Activated gamma-delta T cell (primary cell): Measurements from ENCODE around the gene OR2V2.

Experiments
- DNase-seq: peaks from one replicate; lab custom pipeline; 2025; lab: John Stamatoyannopoulos, UW

Gene OR2V2

DNA sequence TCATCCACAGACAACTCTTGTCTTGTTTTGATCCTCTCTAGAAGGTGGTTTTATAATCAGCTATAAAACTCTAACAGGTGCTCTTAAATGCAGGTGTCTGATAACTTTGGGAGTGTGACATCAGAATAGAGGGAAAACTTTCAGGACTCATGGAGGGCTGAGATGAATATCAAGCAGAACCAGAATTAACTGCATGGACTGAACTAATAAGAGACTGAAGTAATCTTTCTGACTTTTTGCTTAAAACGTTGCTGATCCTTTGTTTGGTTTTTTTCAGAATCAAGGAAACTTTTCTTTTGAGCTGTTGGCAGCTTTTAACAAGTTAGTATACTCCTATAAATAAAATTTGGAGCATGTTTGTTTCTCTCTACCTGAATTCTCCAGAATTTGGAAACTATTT lies 2.3 kb upstream of the OR2V2 start:
- DNase-seq, result no peak

DNA sequence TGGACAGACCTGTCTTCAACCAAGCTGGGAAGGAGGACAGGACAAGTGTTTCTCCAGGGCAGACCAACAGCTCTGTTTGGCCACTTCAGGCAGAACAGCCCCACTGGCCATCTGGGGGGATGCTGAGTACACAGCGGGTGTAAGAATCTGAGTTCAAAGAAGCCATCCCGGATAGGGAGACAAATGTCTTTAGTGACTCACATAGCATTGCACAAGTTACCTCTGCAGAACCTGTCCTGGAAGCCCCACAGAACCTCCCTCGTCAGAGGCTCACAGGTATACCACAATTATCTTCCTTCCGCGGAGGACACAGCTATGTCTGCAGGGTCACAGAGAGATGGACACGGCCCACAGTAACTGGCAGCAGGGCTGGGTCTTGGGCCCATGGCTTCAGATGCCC lies 2.0 kb downstream of the OR2V2 start:
- DNase-seq, result no peak

DNA sequence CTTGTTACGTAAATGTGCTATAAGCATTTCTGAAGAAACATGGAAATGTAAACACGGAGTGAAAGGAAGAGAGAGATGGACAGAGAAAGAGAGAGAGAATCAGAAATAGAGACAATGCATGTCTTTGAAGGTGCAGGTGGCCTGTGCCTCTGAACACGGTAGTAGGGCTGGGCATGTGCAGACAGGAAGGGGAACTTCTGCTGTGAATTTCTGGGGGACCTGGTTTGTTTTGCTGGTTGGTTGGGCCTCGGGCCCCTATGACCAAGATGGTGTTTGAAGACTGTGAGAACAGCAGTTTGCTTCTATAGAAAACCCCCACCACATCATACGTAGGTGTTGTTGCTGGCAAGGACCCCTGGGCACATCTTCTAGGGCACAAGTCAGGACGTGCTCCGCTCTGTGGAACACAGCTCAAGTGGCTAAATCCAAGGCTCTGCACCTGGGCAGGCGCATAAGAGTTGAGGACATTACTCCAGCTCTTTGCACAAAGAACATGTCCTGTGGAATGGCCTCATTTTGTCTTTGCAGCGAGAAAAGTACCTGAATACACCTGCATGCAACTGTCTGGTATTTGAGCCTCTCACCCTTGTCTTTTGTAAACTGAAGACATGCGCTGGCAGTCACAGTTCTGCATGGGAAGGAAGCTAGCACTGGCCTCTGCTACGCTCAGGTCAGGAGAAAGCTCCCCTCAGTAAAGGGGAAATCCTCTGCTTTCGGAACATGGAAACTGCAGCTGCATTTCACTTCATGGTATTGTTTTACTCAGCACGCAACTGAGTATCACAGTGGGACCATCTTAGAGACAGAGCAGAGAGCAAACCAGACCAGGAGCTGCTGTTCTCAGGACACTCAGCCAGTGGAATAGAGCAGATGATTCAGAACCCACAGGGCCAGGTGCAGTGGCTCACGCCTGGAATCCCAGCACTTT lies 2.7 kb downstream of the OR2V2 start:
- no peak for DNase-seq

DNA sequence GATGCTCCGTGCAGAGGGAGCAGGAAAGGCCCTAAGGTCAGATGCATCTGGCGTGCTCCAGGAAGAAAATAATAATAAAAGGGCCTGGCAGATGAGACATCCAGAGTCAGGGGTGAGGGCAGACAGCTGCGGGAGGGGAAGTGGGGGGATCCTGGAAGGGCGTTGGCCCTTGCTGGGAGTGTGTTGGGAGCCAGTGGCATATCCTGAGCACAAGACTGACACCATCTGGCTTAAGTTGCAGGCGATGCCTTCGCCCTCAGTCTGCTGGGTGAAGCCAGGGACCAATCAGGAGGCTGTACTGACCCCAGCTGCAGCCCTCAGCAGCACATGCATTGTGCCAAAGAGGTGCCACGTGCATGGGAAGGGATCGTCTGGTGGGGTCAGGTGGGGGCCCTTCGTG lies 3.8 kb downstream of the OR2V2 start:
- DNase-seq, result no peak

DNA sequence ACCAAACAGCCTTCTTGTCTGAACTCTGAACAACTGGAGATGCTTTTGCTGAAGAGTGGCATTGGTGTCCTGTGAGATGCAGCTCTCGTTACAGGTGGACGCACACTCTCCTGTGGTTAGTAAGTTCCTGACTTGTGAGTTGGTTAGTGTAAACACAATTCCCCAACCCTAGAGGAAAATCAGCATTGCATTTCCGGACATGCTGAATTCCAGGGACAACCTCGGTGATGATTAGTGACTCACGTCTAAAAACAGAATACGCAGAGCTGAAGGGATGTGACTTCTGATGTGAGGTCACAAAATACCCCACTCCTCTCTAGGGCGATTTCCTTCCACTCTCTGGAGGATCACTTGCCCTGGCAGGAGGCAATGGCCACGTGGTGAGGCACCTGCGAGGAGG lies 5.0 kb downstream of the OR2V2 start:
- DNase-seq, result no peak

DNA sequence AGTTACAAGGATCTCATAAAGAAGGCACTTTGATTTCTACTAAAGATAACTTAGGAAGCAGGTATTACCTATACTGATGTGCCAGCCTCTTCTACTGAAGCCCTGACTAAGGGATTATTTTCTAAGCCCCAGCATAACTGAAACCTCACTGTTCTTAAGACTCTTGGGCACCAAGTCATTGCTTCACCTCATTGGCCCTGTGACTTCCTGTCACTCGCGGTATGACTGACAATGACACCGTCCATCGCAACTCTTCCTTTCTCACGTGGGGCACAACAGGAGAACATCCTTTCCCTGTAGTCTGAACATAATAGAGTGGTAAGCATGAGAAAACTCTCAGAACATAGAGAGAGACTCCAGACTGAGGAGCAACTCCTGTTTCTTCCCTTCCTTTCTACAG lies 6.4 kb downstream of the OR2V2 start:
- no peak for DNase-seq

DNA sequence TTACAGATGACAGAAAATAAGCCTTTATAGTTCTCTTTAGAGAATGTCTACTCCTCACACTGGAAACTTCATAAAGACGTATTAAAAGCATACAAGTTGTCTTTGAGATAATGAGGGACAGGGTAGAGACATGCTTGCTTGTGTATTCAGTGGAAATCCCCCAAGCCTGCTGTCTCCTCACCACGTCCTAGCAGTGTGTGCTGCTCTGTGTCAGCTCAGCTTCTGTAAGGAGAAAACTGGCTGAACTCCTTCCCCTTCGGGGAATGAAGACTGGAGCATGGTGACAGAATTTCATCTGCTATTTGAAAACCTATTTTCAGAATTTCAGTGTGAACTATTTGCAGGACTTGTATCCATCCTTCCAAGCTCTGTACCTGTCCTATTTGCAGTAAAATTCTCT lies 9.4 kb downstream of the OR2V2 start:
- no peak for DNase-seq

DNA sequence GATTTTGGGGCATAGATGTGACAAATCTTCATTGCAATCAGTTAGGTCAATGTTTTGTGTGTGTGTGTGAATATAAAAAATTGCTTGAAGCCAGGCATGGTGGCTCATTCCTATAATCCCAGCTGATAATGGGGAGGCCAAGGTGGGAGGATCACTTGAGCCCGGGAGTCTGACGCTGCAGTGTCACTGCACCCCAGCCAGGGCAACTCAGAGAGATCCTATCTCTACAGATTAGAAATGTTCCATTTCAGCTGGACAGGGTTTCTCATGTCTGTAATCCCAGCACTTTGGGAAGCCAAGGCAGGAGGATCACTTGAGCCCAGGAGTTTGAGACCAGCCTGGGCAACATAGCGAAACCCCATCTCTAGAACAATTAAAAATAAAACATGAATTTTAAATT lies 11.5 kb downstream of the OR2V2 start:
- DNase-seq, result no peak

DNA sequence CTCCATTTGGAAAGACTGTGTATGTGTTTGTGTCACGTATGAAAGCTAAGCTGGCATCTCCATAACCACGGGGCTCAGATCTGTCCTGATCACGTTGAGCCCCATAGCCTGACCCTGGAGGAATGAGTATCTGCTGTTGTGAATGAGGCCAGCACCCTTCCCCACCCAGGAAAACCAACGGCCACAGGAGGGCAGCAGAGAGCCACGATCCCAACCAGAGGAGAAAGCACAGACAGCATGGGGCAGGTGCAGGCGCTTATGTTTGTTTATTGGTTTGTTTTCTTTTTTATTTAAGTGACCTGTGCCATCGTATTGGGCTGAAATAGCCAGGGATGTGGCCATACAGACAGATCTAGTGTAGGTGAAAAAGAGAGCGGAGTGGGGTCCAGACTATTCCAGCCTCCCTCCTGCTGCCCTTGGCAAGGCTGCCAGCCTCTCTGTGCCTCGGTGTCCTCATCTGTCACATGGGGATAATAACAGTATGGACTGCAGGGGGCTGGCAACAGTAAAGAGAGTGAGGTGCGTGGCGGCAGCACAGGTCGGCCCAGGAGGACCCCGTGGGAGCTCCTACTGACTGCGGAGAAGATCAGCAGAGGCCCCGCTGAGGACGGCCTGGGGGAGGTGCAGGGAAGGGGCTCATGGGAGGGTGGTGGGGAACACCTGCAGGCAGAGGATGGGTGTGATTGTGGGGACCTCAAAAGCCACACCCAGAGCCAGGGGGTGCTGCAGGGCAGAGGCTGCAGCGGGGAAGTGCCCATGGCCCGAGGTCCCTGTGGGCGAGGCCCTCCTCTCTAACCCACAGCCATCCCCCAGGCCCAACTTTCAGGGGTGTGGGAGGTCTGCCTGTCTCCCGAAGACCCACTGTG lies 12.1 kb downstream of the OR2V2 start:
- DNase-seq, result peak; percentile 26

DNA sequence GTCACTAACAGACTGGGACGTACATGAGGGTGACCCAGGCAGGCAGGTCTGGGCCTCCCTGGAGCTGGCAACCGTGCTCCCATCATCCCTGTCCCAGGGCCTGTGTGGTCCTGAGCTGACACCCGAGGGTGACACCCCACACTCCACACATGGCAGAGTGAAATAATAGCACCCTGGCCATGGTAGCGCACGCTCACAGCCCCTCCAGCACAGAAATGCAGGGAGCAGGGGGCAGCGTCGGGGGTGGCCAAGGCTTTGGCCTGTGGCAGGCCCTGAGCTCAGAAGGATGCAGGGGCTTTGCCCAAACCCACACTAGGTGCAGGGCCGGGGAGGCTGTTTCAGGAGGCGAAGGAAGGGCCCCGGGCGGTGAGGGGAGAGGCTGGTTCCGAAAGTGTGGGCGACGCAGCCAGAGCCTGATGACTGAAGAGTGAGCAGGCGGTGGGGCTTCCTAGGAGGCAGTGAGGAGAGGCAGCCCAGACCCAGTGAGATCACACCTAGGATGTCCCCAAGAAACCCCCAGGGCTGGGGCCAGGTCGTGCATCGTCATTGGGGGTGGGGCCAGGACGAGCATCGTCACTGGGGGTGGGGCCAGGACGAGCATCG lies 12.9 kb downstream of the OR2V2 start:
- peak; percentile 53 for DNase-seq

DNA sequence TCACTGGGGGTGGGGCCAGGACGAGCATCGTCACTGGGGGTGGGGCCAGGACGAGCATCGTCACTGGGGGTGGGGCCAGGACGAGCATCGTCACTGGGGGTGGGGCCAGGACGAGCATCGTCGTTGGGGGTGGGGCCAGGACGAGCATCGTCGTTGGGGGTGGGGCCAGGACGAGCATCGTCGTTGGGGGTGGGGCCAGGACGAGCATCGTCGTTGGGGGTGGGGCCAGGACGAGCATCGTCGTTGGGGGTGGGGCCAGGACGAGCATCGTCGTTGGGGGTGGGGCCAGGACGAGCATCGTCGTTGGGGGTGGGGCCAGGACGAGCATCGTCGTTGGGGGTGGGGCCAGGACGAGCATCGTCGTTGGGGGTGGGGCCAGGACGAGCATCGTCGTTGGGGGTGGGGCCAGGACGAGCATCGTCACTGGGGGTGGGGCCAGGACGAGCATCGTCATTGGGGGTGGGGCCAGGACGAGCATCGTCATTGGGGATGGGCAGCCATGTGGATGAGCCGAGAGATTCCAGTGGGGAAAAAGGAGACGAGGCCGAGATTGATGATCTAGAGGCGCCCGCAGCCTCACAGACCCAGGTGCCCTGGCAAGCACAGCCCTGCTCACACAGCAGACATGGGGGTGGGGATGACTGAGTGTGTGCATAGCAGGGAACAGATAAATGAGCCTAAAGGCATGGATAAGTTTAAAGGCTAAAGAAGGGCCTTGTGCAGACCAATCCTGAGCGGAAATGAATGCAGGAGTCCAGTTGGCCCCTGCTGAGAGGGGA lies 13.6 kb downstream of the OR2V2 start:
- DNase-seq, result peak; percentile 32

DNA sequence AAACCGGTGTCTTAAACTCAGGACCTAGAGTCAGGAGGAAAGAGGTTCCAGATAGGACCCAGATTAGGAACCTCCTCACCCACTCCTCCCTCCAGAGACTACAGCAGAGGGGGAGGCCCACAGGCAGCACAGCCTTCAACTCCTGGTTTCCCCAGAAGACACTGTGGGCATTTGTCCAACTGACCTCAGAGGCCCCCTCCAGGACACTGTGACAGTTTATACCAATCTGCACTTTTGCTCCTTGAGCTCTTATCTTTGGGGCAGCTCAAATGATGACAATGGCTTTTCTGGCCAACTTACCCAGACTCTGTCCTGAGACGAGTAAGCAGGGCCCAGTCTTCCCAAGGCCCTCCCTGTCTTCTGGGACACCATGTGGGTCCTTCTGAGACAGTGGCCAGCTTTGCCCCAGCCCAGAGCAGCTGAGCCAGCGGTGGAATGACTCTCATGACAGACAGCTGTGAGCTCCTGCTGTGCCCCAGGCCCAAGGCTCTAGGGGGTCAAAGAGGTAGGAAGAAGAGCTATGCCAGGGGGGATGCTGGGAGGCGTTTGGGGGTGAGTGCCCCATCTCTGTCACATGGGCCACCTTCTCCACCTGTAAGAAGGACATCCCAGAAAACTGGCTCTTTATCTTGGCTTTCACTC lies 14.3 kb downstream of the OR2V2 start:
- no peak for DNase-seq

DNA sequence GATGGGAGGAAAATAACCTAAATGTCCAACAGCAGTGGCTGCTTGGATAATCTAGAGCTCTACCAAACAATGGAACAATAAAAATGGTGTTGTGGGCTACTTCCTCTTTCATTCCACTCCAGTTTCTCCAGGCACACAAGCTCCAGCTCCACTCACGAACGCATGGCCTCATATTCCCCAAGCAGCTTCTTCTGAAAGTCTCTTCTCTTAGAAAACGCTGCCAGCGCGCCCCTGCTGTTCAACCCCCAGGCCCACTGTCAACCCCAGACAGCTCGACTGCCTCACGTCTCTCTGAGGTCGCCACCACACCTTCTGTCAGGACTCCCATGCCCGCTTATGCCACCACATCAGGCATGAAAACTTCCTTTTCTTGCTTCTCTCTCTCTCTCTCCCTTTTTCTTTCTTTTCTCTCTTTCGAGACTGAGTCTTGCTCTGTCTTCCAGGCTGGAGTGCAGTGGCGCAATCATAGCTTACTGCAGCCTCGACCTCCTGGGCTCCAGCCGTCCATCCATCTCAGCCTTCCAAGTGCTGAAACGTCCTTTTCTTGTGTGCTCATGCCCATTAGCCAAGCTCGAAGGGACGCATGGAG lies 16.2 kb downstream of the OR2V2 start:
- no peak for DNase-seq

DNA sequence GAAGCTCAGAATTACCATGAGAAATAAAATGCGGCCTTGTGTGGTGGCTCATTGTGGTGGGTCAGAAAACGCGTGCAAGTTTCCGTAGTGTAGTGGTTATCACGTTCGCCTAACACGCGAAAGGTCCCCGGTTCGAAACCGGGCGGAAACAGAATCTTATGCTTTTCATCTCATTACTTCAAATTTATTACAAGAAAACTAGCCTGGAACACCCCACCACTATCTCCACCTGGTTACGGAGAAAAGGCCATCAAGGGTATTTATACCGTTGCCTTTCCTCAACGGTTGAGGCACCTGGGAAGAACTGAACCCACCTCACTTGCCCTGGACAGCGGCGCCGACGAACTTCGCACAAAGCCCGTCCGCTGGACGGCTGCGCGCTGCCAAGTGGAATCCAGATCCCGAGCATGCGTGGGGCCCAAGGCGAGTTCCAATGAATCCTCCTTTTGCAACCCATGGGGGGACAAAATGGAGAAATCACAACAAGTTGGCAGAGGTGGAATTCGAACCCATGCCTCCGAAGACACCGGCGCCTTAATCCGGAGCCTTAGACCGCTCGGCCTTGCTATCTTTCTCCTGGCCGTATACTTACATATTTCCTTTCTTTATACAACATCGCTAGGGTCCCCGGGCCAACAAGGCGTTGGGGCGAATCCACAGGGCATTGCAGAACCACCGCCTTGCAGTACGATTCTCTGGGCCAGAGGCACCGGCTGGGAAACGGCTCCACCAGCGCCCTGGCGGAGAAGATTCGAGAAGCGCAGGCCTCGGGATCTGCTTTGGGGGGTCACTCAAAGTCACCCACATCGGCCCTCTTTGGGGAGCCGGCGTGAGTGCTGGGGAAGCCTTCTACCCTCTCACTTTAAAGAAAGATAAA lies 16.9 kb downstream of the OR2V2 start:
- DNase-seq, result no peak

DNA sequence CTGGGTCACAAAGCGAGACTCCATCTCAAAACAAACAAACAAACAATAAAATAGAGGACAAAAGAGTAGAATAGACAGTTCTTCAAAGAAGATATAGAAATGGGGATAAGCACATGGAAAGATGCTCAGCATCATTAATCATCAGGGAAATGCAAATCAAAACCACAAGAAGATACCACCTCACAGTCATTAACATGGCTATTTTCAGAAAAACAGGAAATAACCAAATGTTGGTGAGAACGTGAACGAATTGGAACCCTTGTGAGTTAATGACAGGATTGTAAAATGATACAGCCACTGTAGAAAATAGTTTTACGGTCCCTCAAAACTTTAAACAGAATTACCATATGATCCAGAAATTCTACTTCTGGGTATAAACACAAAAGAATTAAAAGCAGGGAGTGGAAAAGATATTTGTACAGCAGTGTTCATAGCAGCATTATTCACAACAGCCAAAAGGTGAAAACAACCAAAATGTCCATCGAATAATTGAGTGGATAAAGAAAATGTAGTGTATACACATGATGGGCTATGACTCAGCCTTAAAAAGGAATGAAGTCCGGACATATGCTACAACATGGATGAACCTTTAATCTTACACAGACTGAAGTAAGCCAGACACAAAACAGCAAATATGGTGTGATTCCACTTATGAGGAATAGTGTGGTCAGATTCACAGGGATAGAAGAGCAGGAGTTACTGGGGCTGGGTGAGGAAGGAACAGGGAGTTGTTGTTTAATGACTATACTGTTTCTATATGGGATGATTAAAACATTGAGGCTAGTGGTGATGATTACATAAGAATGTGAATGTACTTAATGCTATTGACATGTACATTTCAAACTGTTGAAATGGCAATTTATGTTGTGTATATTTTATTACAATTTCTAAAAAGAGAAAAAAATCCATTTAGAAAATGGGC lies 19.7 kb downstream of the OR2V2 start:
- no peak for DNase-seq

DNA sequence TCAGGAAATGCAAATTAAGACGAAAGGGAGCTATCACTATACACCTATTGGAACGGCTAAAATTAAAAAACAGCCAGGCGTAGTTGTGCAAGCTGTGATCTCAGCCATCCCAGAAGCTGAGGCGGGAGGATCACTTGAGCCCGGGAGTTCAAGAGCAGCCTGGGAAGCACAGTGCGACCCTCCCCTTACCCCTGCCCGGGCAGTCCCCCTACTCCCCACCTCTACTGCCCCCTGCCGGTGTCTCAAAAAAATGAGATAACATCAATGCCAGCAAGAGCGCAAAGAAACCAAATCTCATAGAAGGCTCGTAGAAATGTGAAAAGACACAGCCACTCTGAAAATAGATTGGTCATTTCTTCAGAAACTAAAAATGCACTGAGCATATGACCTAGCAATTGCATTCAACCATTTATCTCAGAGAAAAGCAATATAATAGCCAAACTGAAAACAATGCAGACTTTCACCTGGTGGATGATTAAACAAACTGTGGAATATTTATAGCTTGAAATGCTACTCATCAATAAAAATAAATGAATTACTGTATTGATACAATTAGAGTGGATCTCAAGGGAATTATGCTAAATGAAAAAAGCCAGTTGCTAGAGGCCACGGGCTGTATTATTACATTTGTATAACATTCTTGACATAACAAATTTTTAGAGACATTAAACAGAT lies 20.6 kb downstream of the OR2V2 start:
- DNase-seq, result no peak

DNA sequence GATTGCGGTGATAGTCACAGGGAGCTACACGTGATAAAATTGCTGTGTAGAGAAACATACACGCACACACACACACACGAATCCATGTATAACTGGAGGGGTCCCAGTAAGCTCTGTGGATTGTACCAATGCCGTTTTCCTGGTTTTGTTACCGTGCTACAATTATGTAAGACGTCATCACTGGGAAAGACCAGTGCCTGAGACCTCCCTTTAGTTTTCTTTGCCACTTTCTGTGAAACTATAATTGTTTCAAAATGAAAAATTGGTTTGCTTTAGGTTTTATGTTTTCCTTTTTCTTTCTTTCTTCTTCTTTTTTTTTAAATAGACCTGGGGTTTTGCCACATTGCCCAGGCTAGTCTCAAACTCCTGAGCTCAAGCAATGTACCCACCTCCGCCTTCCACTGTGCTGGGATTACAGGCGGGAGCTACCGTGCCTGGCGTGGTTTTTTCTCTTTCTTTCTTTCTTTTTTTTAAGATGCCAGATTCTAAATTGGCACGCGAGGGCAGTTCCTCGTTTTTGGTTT lies 21.3 kb downstream of the OR2V2 start:
- no peak for DNase-seq
